ENCODE results near the gene ADGB. TPM values are rescaled to one million over a fixed set of nuclear protein-coding genes. Genes with fewer than 3 reads are reported as not detected.

ADGB gene
- total and polyA plus RNA-seq, 2 donors from 2014 or later = not detected

DNA sequence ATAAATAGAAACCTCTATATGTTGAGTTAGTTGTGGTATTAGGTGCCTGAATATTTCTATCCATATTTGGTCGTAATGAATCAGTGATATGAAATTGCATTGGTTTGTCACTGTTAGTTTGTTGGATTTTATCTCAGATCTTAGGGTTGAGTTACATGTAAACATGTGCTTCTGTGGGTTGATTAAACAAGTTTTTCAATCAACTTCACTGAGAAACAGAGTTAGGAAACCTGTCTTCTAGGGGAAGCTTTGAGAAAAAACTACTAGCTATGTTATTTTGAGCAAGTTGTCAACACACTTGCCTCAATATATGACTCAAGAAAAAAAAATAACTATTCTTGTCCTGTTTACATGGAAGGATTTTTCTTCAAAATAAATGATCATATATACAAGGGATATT, 14.8 kb upstream of the ADGB start:
- TF ChIP-seq, protein P1, sequence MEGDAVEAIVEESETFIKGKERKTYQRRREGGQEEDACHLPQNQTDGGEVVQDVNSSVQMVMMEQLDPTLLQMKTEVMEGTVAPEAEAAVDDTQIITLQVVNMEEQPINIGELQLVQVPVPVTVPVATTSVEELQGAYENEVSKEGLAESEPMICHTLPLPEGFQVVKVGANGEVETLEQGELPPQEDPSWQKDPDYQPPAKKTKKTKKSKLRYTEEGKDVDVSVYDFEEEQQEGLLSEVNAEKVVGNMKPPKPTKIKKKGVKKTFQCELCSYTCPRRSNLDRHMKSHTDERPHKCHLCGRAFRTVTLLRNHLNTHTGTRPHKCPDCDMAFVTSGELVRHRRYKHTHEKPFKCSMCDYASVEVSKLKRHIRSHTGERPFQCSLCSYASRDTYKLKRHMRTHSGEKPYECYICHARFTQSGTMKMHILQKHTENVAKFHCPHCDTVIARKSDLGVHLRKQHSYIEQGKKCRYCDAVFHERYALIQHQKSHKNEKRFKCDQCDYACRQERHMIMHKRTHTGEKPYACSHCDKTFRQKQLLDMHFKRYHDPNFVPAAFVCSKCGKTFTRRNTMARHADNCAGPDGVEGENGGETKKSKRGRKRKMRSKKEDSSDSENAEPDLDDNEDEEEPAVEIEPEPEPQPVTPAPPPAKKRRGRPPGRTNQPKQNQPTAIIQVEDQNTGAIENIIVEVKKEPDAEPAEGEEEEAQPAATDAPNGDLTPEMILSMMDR (IDR thresholded peaks at IDR 0.05; ENCODE audit: borderline replicate concordance, extremely low read depth, insufficient read depth) = no peak
- H3K9ac ChIP-seq (ENCODE audit: low read length in 3 of 3) = no peak overlapping the region
- FAIRE-seq = no peak
- intact Hi-C loops (cut with DNase I) = no loop called here
- H3K36me3 ChIP-seq (ENCODE audit: control insufficient read depth in 2 of 3, insufficient read depth in 3 of 3, low read length in 3 of 3) = no peaks in the 10 kb centered on the region
- no peak overlapping the region for H3K27ac ChIP-seq (ENCODE audit: low read depth in 2 of 2, low read length in 2 of 2)
- no peak overlapping the region for H3K4me3 ChIP-seq (ENCODE audit: low read length in 3 of 3)
- no peak for DNase-seq
- H3K27me3 ChIP-seq (ENCODE audit: control insufficient read depth, insufficient read depth, low read length) = no peaks in the 10 kb centered on the region
- H3K4me1 ChIP-seq (ENCODE audit: control insufficient read depth in 2 of 3, insufficient read depth in 2 of 3, low read depth in 1 of 3, low read length in 3 of 3) = no peaks in the 10 kb centered on the region
- H3K9me3 ChIP-seq (ENCODE audit: control insufficient read depth in 2 of 3, insufficient read depth in 1 of 3, low read length in 3 of 3) = no peaks in the 10 kb centered on the region

DNA sequence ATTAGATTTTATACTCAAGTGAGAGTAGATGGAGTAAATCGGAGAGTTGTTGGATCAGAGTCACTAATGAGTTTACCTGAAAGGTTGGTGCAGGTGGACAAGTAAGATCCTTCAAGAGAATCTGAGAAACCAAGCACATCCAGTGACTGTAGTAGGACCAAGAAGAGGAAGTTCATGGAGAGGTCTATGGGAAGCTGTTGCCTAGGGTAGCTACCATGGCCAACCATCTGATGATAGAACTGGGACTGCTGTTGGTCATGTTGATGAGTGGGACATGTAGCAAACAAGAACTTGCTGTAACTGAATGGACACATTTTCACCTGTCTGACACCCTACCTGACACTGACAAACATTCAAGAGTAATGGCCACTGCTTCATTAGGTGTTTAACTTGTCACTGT, 11.3 kb upstream of the ADGB start:
- intact Hi-C loops (cut with DNase I) = no loop called here
- DNase-seq = no peak
- FAIRE-seq = no peak
- Histone ChIP-seq H3K9ac (ENCODE audit: low read length in 3 of 3) (no peak overlapping the region), H3K27me3 (ENCODE audit: control insufficient read depth, insufficient read depth, low read length) (no peaks in the 10 kb centered on the region), H3K27ac (ENCODE audit: low read depth in 2 of 2, low read length in 2 of 2) (no peak overlapping the region), H3K4me1 (ENCODE audit: control insufficient read depth in 2 of 3, insufficient read depth in 2 of 3, low read depth in 1 of 3, low read length in 3 of 3) (no peaks in the 10 kb centered on the region), H3K36me3 (ENCODE audit: control insufficient read depth in 2 of 3, insufficient read depth in 3 of 3, low read length in 3 of 3) (no peaks in the 10 kb centered on the region), H3K9me3 (ENCODE audit: control insufficient read depth in 2 of 3, insufficient read depth in 1 of 3, low read length in 3 of 3) (no peaks in the 10 kb centered on the region), H3K4me3 (ENCODE audit: low read length in 3 of 3) (no peak overlapping the region)
- TF ChIP-seq, protein P1 (IDR thresholded peaks at IDR 0.05; ENCODE audit: borderline replicate concordance, extremely low read depth, insufficient read depth) = no peak

DNA sequence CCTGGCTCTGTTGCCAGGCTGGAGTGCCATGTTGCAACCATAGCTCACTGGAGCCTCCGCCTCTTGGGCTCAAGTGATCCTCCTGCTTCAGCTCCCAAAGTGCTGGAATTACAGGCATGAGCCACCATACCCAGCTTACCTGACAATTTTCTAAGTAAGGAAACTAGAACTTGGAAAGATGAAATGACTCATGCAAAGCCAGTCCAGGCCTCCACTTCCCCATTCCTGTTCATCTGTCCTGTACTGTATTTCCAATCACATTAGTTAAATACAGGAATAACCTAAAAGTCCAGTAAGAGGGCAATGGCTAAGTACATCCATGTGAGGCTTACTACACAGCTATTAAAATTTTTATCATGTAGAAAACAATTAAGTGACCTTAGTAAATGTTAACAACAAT, 8.3 kb upstream of the ADGB start:
- Histone ChIP-seq H3K27ac (ENCODE audit: low read depth in 2 of 2, low read length in 2 of 2) (no peak overlapping the region), H3K4me3 (ENCODE audit: low read length in 3 of 3) (no peak overlapping the region), H3K9ac (ENCODE audit: low read length in 3 of 3) (no peak overlapping the region), H3K9me3 (ENCODE audit: control insufficient read depth in 2 of 3, insufficient read depth in 1 of 3, low read length in 3 of 3) (no peaks in the 10 kb centered on the region), H3K4me1 (ENCODE audit: control insufficient read depth in 2 of 3, insufficient read depth in 2 of 3, low read depth in 1 of 3, low read length in 3 of 3) (no peaks in the 10 kb centered on the region), H3K27me3 (ENCODE audit: control insufficient read depth, insufficient read depth, low read length) (no peaks in the 10 kb centered on the region), H3K36me3 (ENCODE audit: control insufficient read depth in 2 of 3, insufficient read depth in 3 of 3, low read length in 3 of 3) (no peaks in the 10 kb centered on the region)
- intact Hi-C loops (cut with DNase I) = no loop called here
- TF ChIP-seq, protein P1 (IDR thresholded peaks at IDR 0.05; ENCODE audit: borderline replicate concordance, extremely low read depth, insufficient read depth) = no peak
- FAIRE-seq = no peak
- DNase-seq = no peak

DNA sequence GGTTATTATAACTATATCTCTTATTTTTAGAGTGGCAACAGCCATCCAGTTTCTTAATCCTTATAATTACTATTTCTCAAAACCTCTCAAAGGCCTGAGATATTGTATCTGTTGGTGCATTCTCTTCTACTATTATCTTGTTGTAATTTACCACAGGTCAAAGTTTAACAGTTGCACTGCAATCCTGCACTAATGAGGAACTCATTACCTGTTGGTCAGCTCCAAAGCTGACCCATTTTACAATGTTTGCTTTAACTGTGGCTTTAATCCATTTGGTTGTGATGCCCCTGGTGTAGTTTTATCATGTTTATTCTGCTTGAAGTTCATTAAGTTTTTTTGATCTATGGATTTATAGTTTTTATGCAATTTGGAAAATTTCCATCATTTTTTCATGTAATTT, 6.3 kb upstream of the ADGB start:
- intact Hi-C loops (cut with DNase I) = no loop called here
- H3K27me3 ChIP-seq (ENCODE audit: control insufficient read depth, insufficient read depth, low read length) = no peaks in the 10 kb centered on the region
- TF ChIP-seq, protein P1 (IDR thresholded peaks at IDR 0.05; ENCODE audit: borderline replicate concordance, extremely low read depth, insufficient read depth) = no peak
- no peak overlapping the region for H3K4me3 ChIP-seq (ENCODE audit: low read length in 3 of 3)
- no peak overlapping the region for H3K27ac ChIP-seq (ENCODE audit: low read depth in 2 of 2, low read length in 2 of 2)
- H3K36me3 ChIP-seq (ENCODE audit: control insufficient read depth in 2 of 3, insufficient read depth in 3 of 3, low read length in 3 of 3) = no peaks in the 10 kb centered on the region
- H3K9me3 ChIP-seq (ENCODE audit: control insufficient read depth in 2 of 3, insufficient read depth in 1 of 3, low read length in 3 of 3) = no peaks in the 10 kb centered on the region
- FAIRE-seq (no peak), DNase-seq (no peak)
- H3K4me1 ChIP-seq (ENCODE audit: control insufficient read depth in 2 of 3, insufficient read depth in 2 of 3, low read depth in 1 of 3, low read length in 3 of 3) = no peaks in the 10 kb centered on the region
- no peak overlapping the region for H3K9ac ChIP-seq (ENCODE audit: low read length in 3 of 3)

Data from kidney (tissue), 14 donors.